Islet of Langerhans (tissue), 1 donor: ENCODE measurements around the gene RPL32.
"Not testable (repeated sequence)": the region's sequence is repeated elsewhere in the genome, so short reads cannot be mapped to it uniquely, and the experiment has no call there.

ENCODE experiments used
- FAIRE-seq: peaks from one replicate; lab custom pipeline; 2011; peaks lifted over from hg19 to GRCh38; lab: Jason Lieb, UNC

The RPL32 gene

GRCh38 chr3:12841149-12841969 lies at the start of gene RPL32:
Gene RPL32 (minus strand): TSS chr3:12841565. CDS start chr3:12840237, 1,328 bp downstream.
- FAIRE-seq: peak; percentile 91

- no peak for FAIRE-seq
Observed at GRCh38 chr3:12890610-12891390, 49.4 kb upstream of the RPL32 start.

GRCh38 chr3:12886736-12887135 lies 45.4 kb upstream of the RPL32 start:
- FAIRE-seq: no peak

GRCh38 chr3:12886106-12886679 lies 44.8 kb upstream of the RPL32 start:
- FAIRE-seq: no peak

GRCh38 chr3:12885583-12885930 lies 44.2 kb upstream of the RPL32 start:
- no peak for FAIRE-seq

GRCh38 chr3:12884790-12885582 lies 43.6 kb upstream of the RPL32 start:
- no peak for FAIRE-seq

GRCh38 chr3:12884186-12884680 lies 42.9 kb upstream of the RPL32 start:
- no peak for FAIRE-seq

GRCh38 chr3:12882336-12883310 lies 41.3 kb upstream of the RPL32 start:
- no peak for FAIRE-seq

GRCh38 chr3:12881858-12882257 lies 40.5 kb upstream of the RPL32 start:
- not testable (repeated sequence) for FAIRE-seq

GRCh38 chr3:12879191-12879815 lies 37.9 kb upstream of the RPL32 start:
- FAIRE-seq: no peak

GRCh38 chr3:12878758-12879157 lies 37.4 kb upstream of the RPL32 start:
- not testable (repeated sequence) for FAIRE-seq

GRCh38 chr3:12878141-12878574 lies 36.8 kb upstream of the RPL32 start:
- no peak for FAIRE-seq

- no peak for FAIRE-seq
Observed at GRCh38 chr3:12877040-12877439, 35.7 kb upstream of the RPL32 start.

- no peak for FAIRE-seq
Observed at GRCh38 chr3:12875857-12876836, 34.8 kb upstream of the RPL32 start.

- no peak for FAIRE-seq
Observed at GRCh38 chr3:12871404-12871983, 30.1 kb upstream of the RPL32 start.

- no peak for FAIRE-seq
Observed at GRCh38 chr3:12870942-12871341, 29.6 kb upstream of the RPL32 start.

- no peak for FAIRE-seq
Observed at GRCh38 chr3:12869035-12869621, 27.8 kb upstream of the RPL32 start.
